NCI-H524 (cell line): ENCODE results near the gene KLHL2.
"Not testable (repeated sequence)": the region's sequence is repeated elsewhere in the genome, so short reads cannot be mapped to it uniquely, and the experiment has no call there.

ENCODE experiments used
- DNase-seq, 2 experiments: peaks; one replicate each; lab custom pipeline; 2025; lab: John Stamatoyannopoulos, UW

KLHL2 gene

DNA sequence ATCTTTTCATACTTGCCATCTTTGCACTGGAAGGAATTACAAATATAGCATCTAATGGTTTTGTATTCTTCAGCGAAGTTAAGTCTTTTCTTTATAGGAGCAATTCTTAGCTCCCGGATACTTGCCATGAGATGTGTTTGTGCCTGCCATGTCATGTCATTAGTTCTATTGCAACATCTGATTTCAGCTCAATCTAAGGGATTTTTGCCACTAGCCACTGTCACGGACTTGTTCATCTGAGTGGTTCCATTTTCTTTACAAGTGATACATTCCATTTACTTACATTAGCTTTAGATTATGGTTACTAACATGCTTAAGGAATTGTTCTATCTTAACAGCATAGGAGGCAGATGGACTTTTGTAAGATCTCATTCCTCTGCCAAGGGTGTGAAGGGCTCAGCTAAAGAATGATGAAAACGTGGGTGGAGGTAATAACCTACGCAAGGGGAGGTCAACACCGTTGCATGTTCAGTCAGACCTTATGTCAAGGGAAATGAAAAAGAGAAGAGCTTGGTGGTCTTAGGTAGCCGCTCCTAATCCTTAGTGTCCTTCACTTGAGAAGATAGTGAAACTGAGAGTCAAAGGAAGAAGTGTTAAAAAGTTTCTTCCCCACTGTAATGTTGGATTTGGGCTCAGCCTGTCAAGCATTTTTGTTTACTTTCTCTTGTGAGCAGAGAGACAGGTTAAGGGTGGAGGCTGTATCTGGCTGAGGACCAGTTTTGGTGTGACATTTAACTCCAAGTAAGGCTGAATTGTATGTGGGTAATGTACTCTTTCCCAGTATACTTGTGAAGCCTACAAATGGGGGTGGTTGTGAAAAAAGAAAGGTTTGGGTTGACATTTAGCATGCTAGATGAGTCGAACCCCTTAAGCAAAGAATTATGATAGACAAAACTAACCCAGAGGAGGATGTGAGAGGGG is 3.6 kb upstream of the KLHL2 start:
- DNase-seq = no peak

DNA sequence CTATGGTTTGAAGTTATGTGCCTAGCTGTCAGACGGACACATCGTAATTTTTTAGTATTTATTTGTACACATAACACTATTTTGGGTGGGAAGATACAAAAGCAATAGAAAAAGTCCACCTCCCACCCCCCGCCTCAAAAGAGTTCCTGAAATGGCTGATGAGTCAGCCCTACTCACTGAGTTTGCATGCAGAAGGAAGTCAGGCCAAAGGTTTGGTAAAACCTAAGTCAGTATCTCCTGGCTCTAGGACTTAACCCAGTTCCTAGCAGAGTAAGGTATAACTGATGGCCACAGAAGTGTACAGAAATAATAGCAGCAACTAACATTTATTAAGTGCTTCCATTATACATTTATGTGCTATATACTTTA is 2.9 kb upstream of the KLHL2 start:
- no peak for DNase-seq

DNA sequence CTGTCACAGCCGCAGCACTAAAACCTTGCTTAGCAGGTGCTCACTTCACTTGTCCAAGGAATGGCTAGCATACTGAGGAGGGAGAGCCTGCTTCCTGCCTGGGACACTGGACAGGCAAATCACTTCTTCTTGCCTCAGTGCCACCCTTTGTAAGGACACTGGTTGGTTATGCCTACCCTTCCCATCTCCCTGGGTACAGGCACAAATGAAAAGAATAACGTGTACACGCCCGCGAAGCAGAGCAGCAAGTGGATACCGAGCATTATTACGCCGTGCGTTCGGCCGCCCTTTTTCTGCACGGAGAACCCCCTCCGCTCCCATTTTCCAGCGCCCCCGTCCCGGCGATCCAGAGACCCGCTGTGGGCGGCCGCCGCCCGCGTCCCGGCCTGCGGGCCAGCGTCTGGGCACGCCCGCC is 338 bp upstream of the KLHL2 start:
- DNase-seq = peak in 1 of 2 experiments; percentile 28

DNA sequence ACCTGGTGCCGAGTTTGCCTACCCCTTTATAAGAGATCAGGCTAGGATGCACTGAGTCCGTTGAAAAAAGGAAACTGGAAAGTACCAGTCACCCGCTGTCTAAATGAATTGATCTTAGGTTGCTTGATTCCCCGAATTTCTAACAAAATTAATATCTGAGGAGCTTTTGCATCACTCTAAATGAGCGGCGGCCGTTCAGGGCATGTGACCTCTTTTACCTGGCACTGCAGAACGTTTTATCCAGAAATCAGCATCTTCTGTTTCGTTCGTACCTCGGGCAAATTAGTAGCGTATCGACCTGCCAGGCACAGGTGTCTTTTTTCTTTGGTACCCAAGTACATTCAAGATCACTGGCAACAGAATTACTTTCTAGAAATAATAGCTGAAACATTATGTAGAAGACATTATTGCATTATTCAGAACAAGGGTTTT is 876 bp downstream of the KLHL2 start:
- DNase-seq = peak in 1 of 2 experiments; percentile 29

DNA sequence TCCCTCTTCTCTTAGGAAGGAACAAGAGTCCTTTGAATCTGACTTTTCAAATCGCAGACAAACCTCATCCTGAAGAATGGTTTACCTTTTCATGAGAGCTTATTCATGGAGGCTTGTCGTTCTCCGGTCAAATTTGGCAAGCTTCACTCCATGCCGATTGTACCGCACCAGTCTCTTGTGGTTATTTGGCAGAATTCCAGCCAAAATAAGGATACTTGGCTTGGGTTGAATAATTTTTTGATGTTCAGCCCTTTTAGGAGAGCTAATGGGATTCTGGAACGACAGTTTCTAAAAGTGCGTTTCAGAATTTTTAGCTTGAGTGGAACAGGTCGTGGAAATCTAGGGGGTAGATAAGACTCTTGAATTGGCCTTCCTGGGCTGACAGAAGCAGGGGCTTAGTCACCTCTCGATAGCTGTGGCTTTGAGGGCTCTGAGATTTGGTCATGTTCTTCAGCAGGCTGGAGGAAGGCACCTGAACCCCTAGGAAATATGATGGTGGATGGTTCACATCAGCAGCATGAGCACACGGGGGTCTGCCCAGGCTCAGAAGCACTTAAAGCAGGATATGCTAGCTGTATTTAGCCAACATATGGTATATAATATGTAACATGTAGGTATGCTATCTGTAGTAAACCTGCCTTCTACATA is 1.5 kb downstream of the KLHL2 start:
- no peak for DNase-seq

DNA sequence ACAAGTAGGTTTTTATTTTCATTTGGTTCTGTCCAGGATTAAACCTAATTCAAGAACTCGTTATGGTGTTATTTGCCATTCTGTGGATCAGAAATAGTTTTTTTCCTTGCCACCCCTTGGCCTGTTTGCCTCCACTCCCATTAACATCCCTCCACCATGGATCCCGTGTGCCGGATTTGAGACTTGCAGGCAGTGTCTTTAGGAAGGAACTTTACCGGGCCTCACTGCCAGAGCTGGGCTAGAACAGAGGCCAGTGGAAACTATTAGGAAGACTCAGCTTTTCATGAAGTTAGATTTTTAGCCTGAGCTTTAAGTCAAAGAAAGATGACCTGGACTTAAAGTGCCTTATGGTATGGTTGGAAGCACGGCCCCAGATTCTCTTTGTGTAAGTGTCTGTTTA is 2.4 kb downstream of the KLHL2 start:
- no peak for DNase-seq

DNA sequence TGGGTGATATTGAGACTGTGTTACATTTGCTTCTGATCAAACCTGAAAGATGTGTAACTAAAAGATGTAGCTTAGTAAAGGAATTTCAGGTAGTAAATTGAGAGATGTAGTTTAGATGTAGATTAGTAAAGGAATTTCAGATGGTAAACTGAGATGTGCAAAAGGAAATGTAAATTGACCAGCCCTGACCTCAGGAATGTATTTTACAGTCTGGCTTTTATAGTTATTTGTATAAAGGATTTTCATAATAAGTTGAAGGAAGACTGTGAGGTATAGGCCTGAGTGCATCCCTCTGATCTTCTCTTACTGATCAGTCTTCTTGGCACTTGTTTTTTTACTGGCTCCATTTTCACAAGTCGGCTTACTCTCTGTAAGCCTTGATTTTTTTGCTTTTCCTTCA is 3.2 kb downstream of the KLHL2 start:
- no peak for DNase-seq

DNA sequence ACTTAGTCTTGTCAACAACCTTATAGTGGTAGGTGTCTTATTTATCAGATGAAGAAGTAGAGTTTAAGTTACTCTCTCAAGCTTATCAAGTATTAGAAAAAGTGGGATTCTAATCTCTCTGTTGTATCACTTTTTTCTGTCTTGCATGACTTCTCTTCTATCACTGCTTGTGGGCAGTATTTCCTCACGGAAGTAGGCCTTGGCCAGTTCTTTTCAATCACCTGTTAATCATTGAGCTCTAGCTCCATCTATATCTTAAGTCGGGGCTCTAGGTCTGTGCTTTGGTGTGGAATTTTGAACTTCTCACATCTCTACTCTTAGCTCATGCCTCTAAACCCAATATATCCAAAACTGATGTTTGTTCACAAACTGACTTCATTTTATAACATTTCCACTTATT is 5.3 kb downstream of the KLHL2 start:
- DNase-seq = not testable (repeated sequence)

DNA sequence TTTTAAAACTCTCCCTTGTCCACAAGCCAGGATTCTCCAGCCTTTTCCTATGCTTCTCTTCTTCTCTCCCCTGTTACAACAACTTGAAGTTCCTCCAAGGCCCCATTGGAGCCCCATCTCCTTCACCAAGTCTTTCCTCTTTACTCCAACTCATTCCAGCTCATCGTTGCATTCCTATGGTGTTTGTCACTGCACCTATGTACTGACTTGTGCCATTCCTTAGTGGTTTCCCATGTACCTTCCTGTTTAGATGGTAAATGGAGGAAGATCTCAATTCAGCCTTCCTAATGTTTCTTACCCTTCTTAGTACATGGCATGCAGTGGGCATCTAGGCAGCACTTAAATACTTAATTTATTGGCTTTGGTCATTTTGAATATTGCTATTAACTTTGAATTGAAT is 6.0 kb downstream of the KLHL2 start:
- not testable (repeated sequence) for DNase-seq

DNA sequence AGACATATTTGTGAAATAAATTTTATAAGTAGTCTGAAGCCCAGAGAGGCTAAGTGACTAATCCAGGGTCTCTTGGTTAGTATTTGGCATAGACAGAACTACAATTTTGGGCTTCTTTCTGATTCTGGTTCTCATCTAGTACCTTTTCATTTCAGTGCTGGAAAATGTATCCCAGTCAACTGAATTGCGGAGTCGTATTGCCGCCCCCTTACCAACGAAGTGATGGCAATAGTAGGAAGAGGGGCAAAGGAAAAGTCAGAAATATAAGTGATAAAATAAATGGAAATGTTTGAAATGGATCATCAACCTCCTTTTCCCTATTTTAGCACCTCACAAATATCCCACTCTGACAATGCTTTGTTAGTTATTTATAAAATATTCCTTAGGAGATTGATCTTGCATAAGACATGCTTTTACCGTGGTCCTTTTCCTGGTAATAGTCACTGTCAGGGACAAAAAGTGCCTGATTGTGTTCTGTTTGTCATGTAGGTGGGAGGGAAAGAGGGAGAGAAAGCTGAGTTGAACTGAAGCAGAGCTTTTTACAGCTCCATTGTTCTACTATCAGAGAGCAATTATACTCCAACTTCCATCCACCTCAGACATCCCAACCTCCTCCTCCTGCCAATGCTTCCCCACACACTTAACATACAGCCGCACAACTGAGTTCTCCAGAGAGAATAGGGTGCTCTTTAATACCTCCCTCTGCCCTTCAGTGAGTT is 6.8 kb downstream of the KLHL2 start:
- not testable (repeated sequence) for DNase-seq

DNA sequence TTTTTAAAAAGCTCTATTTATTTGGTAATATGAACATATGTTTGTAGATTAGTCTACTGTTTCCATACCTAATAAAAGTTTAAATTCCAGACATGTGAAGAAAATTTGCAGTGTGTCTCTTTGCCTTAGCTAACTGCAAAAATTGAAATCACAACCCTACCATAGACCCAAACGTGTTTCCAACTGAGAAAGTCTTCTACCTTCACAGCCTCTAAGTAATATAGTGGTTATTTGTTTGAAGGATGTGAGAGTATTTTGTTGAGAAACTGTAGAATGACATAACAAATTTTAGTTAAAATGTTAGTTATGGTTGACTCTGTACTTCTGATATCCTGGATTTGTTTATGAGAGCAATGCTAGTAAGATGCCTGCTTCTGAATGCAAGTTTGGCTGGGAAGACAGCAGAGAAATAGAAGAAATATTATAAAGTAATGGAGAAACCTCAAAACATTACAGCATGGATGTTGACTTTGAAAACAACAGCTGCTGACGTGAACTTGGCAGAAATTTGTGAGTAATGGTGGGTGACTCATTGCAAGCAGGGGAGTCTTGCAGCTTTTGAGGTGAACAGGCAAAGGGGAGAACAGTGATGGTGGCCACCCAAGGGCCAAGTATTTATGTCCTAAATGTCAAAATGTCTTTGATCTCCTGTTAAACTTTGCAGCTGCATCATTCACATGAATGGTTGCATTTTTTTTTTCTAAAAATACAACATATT is 7.8 kb downstream of the KLHL2 start:
- not testable (repeated sequence) for DNase-seq

DNA sequence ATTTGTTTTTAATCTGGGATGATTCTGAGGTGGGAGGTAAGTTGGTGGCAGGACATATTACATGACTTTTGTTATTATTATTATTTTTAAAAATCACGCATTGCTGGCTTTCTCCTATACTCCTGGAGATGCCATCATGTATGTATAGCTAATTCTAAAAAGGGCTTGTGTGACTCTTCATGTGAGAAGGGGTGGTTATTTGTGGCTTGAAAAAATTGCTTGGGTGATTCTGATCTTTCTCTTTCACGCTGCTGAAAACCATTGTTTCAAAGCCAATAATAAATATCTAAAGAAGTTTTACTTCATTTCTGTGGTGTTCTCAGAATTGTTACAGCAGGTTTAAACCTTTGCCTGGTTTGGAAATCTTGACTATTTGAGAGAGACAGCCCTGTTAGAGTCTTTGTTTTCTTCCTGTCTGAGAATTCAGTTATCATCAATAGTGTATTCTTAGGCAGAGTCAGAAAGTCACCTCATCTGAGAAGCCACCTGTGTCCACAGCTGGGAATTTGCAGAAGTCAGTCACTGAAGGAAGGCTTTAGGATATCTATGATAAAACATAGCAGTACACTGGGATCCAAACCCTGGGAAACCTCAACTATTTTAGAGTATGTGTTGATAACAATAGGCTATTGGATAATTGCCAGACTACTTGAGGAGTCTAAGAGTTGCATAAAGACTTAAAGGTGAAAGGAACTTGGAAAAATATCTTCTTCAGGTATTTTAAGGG is 8.6 kb downstream of the KLHL2 start:
- not testable (repeated sequence) for DNase-seq

DNA sequence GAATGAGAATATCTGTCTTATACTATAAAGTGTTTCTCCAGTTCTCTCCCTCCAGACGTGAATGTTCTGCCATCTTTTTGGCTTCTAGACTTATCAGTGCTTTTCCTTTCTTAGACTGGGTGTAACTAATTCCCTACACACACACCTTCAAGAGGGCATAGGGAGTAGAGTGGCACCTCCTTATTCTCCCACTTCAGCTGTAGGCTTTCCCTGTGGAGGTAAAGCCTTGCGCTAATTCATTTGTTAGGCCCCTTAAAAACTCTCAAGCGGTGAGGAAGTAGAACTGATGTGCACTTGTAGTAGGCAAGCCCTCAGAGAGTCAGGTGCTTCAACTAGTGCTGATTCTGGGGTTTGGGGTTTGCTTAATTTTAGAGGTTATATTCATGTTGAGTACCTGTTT is 10.0 kb downstream of the KLHL2 start:
- DNase-seq = no peak

DNA sequence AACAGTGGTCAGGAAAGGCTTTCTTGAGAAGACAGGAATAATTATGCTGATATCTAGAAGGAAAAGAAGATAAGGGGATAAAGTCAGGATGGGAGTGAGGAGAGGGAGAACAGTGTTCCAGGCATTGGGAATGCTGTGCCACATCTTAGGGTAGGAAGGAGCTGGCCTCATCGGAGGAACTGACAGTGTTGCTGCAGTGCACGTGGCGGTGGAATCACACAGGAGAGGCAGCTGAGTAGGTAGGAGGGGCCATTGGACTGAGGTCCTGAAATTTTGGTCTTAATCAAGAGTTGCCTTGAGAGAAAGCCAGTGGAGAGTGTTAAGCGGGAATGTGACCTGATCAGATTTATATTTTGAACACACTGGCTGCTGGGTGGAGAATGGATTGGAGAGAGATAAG is 13.9 kb downstream of the KLHL2 start:
- DNase-seq = not testable (repeated sequence)

DNA sequence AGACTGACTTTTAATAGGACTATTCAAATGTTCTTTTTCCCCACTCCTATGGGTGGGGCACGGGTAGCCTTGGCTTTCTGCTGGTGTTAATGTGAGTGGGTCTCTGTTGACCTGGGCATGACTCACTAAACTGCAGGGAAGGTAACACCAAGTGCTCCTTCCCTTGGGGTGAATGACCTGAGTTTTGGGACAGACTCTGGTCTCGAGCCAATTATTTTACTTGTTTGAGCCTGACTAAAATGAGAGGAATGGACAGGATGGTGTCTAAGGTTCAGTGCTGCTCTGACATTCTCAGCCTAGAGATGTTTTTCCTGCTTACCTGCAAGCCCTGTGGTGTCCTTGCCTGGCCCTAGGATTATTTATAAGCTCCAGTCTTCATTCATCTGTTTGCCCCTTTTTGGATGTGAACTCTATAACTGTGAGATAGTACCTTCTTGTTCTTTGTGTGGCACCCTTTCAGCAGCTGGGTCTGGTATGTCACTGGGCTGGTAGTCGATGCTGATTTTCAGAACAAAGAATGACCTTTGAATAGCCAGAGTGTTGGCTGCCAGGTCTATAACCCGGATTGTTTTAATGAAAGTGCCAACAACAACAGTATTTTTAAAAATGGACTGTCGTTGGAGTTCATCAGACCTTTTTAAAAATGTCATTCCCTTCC is 14.8 kb downstream of the KLHL2 start:
- not testable (repeated sequence) for DNase-seq

DNA sequence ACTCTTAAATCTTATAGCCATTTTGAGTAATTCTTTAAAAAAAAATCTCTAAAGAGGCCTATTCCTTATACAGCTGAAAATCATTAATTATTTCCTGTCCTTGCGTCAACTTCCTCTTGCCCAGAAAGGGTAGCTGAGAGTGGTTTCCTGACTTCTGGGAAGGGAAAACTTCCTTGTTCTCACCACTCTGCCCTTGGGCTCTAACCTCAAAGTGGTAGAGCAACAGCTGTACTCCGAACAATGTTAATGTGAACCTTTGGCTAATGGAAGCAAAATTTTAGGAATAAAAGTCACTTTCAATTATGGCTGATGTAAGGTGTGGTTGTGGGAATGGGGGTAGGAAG is 15.3 kb downstream of the KLHL2 start:
- DNase-seq = no peak

DNA sequence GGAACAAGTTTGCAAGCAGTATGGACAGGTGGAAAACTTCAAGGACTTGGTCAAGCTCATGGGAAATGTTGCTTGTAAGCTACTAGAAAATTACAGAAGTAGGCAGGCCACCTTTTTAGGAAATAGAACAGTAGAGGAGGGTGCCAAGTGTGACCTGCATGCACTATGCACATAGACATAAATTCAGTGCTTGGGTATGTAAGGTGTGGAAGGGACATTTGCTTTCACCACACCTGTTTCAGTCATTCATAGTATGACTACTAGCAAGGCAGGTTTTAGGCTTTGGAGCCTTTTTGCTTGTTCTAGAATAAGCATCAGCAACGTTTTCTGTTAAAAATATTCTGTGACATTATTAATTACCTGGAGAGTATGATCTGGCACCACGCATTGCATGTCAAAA is 20.0 kb downstream of the KLHL2 start:
- DNase-seq = not testable (repeated sequence)

DNA sequence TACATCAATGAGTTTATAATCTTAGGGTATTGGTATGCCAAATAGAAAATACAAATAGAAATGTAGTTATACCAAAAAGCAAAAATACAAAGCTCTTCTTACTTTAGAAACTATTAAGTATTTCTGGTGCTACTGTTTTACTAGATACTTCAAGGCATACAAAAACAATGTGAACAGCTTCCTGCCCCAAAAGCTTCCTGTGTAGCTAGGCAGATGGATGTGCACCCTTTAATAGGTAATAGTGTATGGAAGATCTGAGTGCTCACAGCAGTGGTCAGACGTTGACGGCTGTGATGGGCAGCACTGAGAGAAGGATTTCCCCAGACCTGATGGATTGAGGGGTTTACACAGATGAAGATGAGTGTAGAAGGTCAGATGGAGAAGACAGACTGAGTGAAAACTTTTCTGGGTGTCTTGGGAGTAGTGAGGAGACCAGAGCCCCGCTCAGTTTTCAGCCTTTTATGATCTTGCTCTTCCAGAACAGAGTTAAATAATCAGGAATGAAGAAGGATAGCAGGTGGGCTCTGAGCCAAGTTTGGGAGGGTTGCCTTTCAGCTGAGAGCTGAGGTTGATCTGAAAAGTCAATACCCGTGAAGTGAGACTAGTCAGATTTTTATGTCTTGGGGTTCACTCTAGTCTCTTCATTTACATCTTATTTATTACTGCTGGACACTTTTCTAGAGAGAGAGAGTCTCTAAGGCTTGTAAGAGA is 22.3 kb downstream of the KLHL2 start:
- DNase-seq = not testable (repeated sequence)

DNA sequence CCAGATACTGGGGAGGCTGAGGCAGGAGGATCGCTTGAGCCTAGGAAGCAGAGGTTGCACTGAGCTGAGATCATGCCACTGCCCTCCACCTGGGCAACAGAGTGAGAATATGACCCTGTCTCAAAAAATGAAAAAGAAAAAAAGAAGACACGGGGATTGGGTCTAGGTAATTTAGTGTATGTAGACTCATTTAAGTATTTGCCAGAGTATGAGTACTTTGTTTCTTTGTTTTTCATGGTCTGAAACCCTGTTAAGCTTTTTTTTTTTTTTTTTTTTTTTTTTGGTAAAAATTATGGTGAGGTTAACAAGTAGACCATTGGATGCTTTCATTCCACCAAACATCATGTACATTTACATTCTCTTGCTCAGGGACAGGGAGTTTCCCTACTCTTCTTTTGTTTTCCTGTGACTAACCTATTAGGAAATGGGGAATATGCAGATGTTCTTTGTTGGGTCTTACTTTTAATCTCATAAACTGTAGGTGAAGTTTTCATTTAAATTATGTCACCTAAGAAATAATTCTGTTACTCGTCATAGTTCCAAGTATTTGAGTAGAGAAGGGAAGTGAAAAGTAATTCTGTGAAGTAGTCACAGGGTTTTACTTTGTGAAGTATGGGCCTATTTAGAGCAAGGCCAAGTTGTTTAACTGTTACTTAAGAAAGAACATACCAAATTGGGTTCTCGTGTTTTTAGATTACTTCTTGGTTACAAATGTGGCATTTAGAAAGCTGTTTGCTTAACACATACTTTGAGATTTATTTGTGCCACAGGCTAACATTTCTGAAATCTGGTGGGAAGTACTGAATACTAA is 25.5 kb downstream of the KLHL2 start:
- not testable (repeated sequence) for DNase-seq
